Neural crest cell (in vitro differentiated cells): ENCODE measurements around the gene TNFRSF21. TPM values are rescaled to one million over a fixed set of nuclear protein-coding genes. Genes with fewer than 3 reads are reported as not detected.

ENCODE experiments used
- DNase-seq: peaks from one replicate; pipeline ENCODE4 v3.0.0; 2021; ENCODE audit warnings: low read depth, mixed read lengths, low spot score
- H3K27ac Mint-ChIP-seq: one replicate; pipeline ENCODE4 v1.8.0; 2021; ENCODE audit warnings: mild to moderate bottlenecking, mixed read lengths; ENCODE audit not compliant: unreplicated experiment
- H3K27me3 Mint-ChIP-seq: 2 replicates; pipeline ENCODE4 v1.8.0; 2021; ENCODE audit warnings: low read depth, mild to moderate bottlenecking, mixed read lengths
- H3K36me3 Mint-ChIP-seq: 2 replicates; pipeline ENCODE4 v1.8.0; 2021; ENCODE audit warnings: low read depth, mild to moderate bottlenecking, mixed read lengths
- H3K4me1 Mint-ChIP-seq: 2 replicates; pipeline ENCODE4 v1.8.0; 2021; ENCODE audit warnings: mixed read lengths
- H3K4me3 Mint-ChIP-seq: one replicate; pipeline ENCODE4 v1.8.0; 2021; ENCODE audit warnings: mild to moderate bottlenecking, mixed read lengths
- H3K9me3 Mint-ChIP-seq: 2 replicates; pipeline ENCODE4 v1.8.0; 2021; ENCODE audit warnings: mixed read lengths
- total RNA-seq: library from RNA; stranded (reverse); gene quantifications from 2 replicates; pipeline ENCODE4 v1.2.1, GENCODE V29; 2021
- TF ChIP-seq, protein P1 (sequence below): fragments of 200-600 bp; sonication (generic); conservative IDR thresholded peaks from 2 replicates; pipeline ENCODE4 v1.5.0; 2021; ENCODE audit warnings: antibody characterized with exemption, mild to moderate bottlenecking

Gene TNFRSF21
- total RNA-seq, 1 donor from 2014 or later, result 19.8 TPM

DNA sequence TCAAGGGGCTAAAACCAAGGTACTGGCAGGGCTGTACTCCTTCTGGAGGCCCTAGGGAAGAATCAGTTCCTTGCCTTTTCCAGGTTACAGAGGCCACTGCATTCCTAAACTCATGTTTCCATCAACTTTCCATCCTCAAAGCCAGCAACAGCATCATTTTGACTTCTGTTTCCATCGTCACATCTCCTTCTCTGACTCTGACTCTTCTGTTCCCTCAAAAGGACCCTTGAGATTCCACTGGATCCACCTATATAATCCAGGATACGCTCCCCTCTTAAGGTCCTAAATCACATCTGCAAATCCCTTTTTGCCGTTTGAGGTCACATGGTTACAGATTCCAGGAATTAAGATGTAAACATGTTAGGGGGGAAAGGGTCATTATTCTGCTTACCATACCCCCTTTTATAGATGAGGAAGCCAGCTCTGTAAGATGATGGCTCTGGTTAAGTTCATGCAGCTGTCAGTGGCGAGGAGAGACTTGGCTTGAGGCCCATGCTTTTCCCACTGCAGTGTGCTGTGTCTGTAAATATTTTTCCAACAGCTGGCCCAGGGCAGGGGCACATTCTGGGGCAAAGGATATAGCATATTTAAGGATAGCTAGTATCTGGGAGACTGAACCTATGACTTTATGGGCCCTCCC lies 114.6 kb downstream of the TNFRSF21 start:
- no peaks in the 10 kb centered on the region for H3K36me3 Mint-ChIP-seq
- H3K4me3 Mint-ChIP-seq, result no peak overlapping the region
- no peaks in the 10 kb centered on the region for H3K9me3 Mint-ChIP-seq
- no peak for DNase-seq
- no peaks in the 10 kb centered on the region for H3K27me3 Mint-ChIP-seq
- no peak overlapping the region for H3K27ac Mint-ChIP-seq
- TF ChIP-seq, protein P1, sequence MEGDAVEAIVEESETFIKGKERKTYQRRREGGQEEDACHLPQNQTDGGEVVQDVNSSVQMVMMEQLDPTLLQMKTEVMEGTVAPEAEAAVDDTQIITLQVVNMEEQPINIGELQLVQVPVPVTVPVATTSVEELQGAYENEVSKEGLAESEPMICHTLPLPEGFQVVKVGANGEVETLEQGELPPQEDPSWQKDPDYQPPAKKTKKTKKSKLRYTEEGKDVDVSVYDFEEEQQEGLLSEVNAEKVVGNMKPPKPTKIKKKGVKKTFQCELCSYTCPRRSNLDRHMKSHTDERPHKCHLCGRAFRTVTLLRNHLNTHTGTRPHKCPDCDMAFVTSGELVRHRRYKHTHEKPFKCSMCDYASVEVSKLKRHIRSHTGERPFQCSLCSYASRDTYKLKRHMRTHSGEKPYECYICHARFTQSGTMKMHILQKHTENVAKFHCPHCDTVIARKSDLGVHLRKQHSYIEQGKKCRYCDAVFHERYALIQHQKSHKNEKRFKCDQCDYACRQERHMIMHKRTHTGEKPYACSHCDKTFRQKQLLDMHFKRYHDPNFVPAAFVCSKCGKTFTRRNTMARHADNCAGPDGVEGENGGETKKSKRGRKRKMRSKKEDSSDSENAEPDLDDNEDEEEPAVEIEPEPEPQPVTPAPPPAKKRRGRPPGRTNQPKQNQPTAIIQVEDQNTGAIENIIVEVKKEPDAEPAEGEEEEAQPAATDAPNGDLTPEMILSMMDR, result no peak
- no peaks in the 10 kb centered on the region for H3K4me1 Mint-ChIP-seq

DNA sequence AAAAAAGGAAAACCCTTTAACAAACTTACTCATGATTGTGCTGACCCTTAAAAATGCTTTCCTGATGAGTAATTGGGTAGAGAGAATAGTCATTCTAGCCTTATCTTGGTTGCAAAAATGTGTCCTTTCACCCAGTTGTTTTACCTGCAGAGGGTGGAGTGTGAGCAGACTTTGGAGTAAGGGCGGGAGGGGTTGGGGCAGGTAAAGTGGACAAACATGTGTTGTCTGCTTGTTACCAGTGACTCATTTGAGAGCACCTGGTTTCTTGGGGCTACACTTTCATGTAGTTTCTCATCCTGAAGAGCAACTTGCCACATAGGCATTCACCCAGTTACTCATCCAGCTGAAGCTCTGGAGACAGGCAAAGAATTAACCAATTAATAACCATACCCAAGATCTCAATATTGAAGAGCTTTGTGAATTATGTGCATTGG lies 121.1 kb downstream of the TNFRSF21 start:
- no peaks in the 10 kb centered on the region for H3K36me3 Mint-ChIP-seq
- no peak overlapping the region for H3K27ac Mint-ChIP-seq
- TF ChIP-seq, protein P1, result no peak
- H3K4me3 Mint-ChIP-seq, result no peak overlapping the region
- DNase-seq, result no peak
- no peaks in the 10 kb centered on the region for H3K4me1 Mint-ChIP-seq
- no peaks in the 10 kb centered on the region for H3K9me3 Mint-ChIP-seq
- H3K27me3 Mint-ChIP-seq, result no peaks in the 10 kb centered on the region

DNA sequence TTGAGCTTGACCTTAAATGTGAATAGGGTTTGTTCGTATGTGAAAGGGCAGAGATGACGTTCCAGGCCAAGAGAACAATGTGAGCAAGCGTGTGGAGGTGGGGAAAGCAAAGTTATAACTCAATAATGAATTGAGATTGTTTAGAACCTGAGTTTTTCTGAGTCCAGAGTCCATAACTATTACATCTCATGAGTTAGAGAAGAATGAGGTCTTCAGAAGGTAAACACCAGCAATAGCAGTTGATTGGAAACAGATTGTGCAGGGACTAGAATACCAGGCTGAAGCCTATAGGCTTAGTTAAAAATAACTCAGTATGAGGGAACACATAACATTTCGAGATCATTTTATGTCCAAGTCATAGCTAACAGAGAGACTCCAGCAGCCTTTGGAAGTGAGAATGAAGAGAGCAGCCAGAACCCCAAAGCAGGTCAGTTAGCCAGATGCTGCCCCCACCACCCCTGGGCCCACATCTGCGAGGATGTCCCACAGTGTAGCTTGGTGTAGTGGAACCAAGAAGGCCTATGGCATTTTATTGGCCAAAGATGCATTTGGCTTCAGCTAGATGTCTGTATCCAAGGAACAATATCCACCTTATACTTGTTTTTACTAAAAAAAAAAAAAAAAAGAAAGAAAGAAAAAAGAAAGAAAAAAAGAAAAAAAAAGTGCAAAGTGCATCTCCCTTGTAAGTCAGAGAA lies 121.7 kb downstream of the TNFRSF21 start:
- no peak overlapping the region for H3K27ac Mint-ChIP-seq
- TF ChIP-seq, protein P1, result no peak

DNA sequence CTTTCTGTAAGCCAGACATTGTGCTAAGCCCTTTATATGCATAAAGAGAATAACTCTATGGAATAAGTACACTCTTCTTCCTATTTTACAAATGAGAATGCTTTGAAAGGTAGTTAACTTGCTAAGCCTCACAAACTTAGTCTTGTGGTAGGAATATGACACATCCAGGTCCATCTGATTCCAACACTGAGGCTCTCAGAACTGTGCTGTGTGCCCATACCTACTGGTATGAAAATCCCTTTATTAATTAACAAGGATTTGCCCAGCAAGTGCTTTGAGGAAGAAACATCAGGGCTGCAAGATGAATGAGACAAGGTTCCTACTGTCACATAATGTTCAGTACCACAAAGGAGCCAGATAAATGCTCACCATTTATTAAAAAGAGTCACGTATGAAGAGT lies 122.6 kb downstream of the TNFRSF21 start:
- Mint-ChIP-seq H3K4me3 (no peak overlapping the region), H3K27me3 (no peaks in the 10 kb centered on the region), H3K27ac (no peak overlapping the region), H3K4me1 (no peaks in the 10 kb centered on the region), H3K9me3 (peaks cover 2% of the 10 kb centered on the region), H3K36me3 (no peaks in the 10 kb centered on the region)
- TF ChIP-seq, protein P1, result no peak
- no peak for DNase-seq

More for the DNA sequence above, 121.7 kb downstream of the TNFRSF21 start:
- DNase-seq, result no peak
- Mint-ChIP-seq H3K4me1 (no peaks in the 10 kb centered on the region), H3K4me3 (no peak overlapping the region), H3K9me3 (no peaks in the 10 kb centered on the region), H3K27me3 (no peaks in the 10 kb centered on the region), H3K36me3 (no peaks in the 10 kb centered on the region)

DNA sequence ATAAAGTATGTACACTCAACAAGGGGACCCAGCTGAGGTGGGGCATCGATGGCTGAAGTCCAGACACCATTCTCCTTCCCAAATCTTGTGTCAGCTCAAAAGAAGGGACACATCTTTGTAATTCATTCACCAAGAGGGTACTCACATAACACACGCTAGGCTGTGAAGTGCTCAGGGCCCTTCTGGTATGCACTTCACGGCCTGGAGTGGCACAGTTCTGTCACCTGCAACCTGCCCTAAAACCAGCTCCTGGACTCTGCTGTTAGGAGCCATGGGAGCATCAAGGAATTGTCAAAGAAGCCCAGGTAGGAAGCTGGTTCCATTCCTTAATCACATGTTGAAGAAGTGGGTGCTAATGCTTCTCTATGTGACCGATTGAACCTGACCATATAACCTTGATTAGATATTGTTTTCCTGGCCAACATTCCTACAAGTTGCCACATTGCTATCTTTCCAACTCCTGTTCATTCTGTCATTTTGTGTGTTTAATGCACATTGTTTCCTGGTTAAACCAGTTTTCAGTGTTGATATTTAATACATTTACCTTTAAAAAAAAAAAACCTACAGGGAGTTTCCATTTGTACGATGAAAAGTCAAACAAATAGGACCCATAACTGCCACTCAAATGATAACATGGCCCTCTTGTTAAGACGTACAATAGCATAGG lies 127.3 kb downstream of the TNFRSF21 start:
- Mint-ChIP-seq H3K27ac (no peak overlapping the region), H3K4me3 (no peak overlapping the region), H3K36me3 (no peaks in the 10 kb centered on the region), H3K27me3 (no peaks in the 10 kb centered on the region), H3K9me3 (peaks cover 2% of the 10 kb centered on the region), H3K4me1 (no peaks in the 10 kb centered on the region)
- TF ChIP-seq, protein P1, result no peak
- DNase-seq, result no peak
